ENCODE results near the gene MKS1.

The MKS1 gene
- 16.0 to 19.4 (median 17.3) reads per million in 3 experiments for total RNA-seq

DNA sequence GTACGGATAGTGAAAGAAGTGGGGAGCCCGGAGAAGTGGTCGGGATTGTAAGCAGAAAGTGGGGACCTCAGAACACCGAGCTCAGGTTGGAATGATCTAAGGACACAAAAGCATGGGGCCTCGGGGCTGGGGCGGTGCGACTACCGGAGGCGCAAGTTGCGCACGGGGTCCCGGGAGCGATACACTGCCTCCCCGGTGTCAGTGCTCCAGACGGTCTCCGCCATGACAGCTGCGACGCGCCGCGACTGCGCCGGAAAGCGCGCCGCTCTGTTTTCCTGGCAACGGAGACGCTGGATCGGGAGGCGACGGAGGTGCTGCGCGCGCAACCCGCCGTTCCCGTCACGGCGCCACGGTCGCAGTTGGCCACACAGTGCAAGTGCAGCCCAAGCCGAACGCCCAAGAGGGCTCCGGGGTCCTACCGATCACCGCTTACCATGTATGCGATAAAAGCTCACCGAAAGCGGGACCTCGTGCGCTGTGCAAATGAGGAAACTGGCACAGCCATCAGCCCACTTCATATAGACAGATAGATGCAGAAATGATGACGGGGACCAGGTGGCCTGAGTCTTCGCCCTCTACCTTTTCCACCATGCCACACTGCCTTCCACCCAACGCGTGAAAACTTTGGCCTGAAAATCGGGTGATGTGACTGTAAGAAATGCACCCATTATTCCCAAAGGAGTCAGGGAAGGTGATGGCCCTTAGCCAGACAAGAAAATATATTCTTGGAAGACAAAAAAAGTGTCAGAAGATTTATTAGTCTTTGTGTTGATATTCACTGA lies at the start of gene MKS1:
Gene MKS1 (minus strand): TSS at position 249 of the 782 bp plus-strand sequence. CDS start 25 bp downstream, at position 224.
- DNase-seq: peak; percentile 95

- no peak for DNase-seq
Observed at GRCh38 chr17:58268326-58268725, 49.3 kb upstream of the MKS1 start.

- DNase-seq: no peak
Observed at GRCh38 chr17:58267347-58268324, 48.6 kb upstream of the MKS1 start.

- DNase-seq: no peak
Observed at GRCh38 chr17:58265902-58266875, 47.1 kb upstream of the MKS1 start.

DNA sequence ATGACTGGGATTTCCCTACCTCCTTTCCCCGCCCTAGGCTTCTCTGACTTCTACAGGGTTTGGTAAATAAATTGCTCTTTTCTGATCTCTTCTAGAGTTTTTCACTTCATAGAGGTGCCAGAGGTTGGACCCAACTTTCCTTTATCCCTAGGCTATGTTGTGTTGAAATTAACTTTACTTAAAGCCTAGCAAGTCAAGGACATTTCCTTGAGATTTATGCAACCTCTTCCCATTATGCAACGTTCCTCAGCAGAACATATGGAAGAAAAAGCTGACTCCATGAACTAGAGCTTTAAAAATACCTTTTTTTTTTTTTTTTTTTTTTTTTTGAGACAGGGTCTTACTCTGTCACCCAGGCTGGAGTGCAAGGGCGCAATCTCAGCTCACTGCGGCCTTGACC lies 46.2 kb upstream of the MKS1 start:
- no peak for DNase-seq

GRCh38 chr17:58264407-58265103 lies 45.5 kb upstream of the MKS1 start:
- DNase-seq: no peak

- no peak for DNase-seq
Observed at GRCh38 chr17:58263773-58264172, 44.7 kb upstream of the MKS1 start.

- DNase-seq: no peak
Observed at GRCh38 chr17:58262149-58262548, 43.1 kb upstream of the MKS1 start.

DNA sequence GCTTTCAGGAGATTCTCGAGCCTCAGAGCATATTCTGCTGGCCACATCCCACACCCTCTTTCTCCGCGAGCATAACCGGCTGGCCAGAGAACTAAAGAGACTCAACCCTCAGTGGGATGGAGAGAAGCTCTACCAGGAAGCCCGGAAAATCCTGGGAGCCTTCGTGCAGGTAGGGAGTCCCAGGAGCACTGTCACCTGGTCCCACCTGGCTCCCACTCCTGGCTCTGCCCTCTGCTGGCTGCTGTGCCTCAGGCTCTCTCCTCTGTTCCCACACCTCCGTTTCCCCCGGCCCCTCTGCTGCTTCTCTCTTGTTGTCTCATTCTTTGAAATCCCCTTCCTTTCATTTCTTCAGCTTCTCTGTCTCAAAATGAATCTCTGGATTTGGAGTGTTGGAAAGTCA lies 35.7 kb upstream of the MKS1 start:
- DNase-seq: no peak

GRCh38 chr17:58253082-58253481 lies 34.0 kb upstream of the MKS1 start:
- DNase-seq: no peak

DNA sequence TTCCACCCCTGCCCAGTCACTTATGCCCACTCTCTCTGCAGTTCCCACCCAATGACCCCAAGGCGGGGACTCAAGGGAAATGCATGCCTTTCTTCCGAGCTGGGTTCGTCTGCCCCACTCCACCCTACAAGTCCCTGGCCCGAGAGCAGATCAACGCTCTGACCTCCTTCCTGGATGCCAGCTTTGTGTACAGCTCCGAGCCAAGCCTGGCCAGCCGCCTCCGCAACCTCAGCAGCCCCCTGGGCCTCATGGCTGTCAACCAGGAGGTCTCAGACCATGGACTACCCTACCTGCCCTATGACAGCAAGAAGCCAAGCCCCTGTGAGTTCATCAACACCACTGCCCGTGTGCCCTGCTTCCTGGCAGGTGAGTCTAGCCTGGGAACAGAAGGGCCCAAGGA lies 33.1 kb upstream of the MKS1 start:
- DNase-seq: no peak

GRCh38 chr17:58250344-58251011 lies 31.4 kb upstream of the MKS1 start:
- no peak for DNase-seq

- DNase-seq: peak; percentile 63
Observed at GRCh38 chr17:58249270-58250133, 30.4 kb upstream of the MKS1 start.

DNA sequence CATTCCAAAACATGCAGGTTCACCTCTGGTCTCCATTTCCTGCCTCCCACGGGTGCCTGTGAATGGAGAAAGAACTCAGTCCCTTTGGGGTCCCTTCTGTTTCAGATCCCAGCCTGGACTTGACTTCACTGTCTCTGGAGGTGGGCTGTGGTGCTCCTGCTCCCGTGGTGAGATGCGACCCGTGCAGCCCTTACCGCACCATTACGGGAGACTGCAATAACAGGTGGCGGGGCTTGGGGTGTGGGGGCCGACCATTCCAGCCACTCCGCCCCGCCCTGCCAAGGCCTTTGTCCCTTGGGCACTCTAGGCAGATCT lies 29.9 kb upstream of the MKS1 start:
- no peak for DNase-seq

GRCh38 chr17:58247511-58248363 lies 28.7 kb upstream of the MKS1 start:
- no peak for DNase-seq

- DNase-seq: no peak
Observed at GRCh38 chr17:58246781-58247180, 27.7 kb upstream of the MKS1 start.

DNA sequence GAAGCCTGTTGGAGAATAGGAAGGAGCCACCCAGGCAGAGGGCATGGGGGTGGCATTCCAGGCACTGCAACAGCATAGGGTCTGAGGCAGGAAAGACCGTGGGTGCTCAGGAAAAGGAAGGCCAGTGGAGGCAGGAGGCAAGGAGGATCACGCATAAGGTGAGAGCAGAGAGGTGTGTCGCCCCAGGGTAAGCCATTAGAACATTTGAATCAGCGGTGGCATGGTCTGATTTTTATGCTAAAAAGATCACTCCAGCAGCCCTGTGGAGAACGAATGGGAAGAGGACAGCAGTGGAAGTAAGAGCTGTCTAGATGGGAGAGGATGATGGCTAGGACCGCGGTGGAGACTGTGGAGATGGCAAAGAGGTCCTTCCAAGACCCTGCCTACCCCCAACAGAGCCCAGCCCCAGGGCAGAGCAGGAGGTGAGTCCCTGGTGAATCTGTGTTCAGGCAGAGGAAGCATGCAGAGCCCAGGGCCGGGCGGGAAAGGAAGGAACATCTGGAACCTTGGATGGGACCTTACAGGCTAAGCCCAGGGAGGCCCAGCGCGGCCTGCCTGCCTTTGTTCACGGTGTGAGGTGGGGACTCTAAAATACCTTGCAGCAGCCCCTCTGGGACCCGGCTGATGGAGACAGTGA lies 27.2 kb upstream of the MKS1 start:
- no peak for DNase-seq

DNA sequence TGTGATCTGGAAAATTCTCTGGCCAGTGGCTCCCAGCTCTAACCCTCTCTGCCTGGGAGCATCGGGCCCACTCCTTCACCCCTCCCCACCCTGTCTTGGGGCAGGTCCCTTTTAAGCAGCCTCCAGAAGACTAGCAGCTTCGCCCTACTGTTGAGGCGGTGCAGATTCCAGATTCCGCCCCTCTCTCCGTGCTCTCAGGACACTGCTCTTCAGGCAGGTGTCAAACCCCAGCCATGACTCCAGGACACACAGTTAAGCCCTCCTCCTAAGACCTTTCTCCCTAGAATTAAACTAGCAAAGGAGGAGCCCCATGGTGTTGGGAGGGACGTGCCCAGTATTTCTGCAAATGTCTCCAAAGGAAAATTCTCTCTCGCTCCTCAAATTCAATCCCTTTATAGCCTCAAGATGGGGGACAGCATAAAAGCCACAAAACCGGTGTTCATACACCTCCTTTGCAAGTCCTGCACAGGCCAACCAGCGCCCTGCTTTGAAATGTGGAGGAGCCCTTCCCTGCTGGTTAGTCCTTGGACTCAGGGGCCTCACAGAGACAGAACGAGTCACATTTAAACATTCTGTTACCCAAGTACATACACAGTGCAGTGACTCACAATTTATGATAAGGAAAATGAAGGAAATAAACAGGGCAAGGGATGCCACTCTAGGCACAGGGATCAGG lies 26.5 kb upstream of the MKS1 start:
- DNase-seq: no peak

All from central memory CD4-positive, alpha-beta T cell (primary cell).